ENCODE results near the gene PVALEF.

The PVALEF gene

GRCh38 chr17:81203136-81203535 lies 37.8 kb downstream of the PVALEF start:
- no peak for DNase-seq (ENCODE audit: low read depth in 1 of 2, low spot score in 1 of 2)
- H3K4me3 ChIP-seq (replicated peaks; ENCODE audit: insufficient read depth, low read length), result no peak overlapping the region
- H3K27ac ChIP-seq (replicated peaks), result no peak overlapping the region
- TF ChIP-seq POLR2AphosphoS5 (IDR thresholded peaks at IDR 0.05; ENCODE audit: low read depth) (no peak), SPI1 (IDR thresholded peaks at IDR 0.05; ENCODE audit: borderline replicate concordance, low read depth) (no peak), GABPA (IDR thresholded peaks at IDR 0.05; ENCODE audit: low read depth) (no peak), REST (IDR thresholded peaks at IDR 0.05; ENCODE audit: insufficient replicate concordance, low read depth) (no peak)
- TF ChIP-seq, protein P1, sequence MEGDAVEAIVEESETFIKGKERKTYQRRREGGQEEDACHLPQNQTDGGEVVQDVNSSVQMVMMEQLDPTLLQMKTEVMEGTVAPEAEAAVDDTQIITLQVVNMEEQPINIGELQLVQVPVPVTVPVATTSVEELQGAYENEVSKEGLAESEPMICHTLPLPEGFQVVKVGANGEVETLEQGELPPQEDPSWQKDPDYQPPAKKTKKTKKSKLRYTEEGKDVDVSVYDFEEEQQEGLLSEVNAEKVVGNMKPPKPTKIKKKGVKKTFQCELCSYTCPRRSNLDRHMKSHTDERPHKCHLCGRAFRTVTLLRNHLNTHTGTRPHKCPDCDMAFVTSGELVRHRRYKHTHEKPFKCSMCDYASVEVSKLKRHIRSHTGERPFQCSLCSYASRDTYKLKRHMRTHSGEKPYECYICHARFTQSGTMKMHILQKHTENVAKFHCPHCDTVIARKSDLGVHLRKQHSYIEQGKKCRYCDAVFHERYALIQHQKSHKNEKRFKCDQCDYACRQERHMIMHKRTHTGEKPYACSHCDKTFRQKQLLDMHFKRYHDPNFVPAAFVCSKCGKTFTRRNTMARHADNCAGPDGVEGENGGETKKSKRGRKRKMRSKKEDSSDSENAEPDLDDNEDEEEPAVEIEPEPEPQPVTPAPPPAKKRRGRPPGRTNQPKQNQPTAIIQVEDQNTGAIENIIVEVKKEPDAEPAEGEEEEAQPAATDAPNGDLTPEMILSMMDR (IDR thresholded peaks at IDR 0.05; ENCODE audit: insufficient read depth, low read length), result no peak
- no peaks in the 10 kb centered on the region for H3K27me3 ChIP-seq (ENCODE audit: insufficient read depth, poor library complexity, severe bottlenecking)

GRCh38 chr17:81204578-81204977 lies 39.3 kb downstream of the PVALEF start:
- H3K27ac ChIP-seq (replicated peaks), result no peak overlapping the region
- H3K4me3 ChIP-seq (replicated peaks; ENCODE audit: insufficient read depth, low read length), result no peak overlapping the region
- H3K27me3 ChIP-seq (ENCODE audit: insufficient read depth, poor library complexity, severe bottlenecking), result no peaks in the 10 kb centered on the region
- TF ChIP-seq SPI1 (IDR thresholded peaks at IDR 0.05; ENCODE audit: borderline replicate concordance, low read depth) (no peak), REST (IDR thresholded peaks at IDR 0.05; ENCODE audit: insufficient replicate concordance, low read depth) (no peak), GABPA (IDR thresholded peaks at IDR 0.05; ENCODE audit: low read depth) (no peak), POLR2AphosphoS5 (IDR thresholded peaks at IDR 0.05; ENCODE audit: low read depth) (no peak)
- TF ChIP-seq, protein P1 (IDR thresholded peaks at IDR 0.05; ENCODE audit: insufficient read depth, low read length), result no peak
- DNase-seq (ENCODE audit: low read depth in 1 of 2, low spot score in 1 of 2), result no peak

DNA sequence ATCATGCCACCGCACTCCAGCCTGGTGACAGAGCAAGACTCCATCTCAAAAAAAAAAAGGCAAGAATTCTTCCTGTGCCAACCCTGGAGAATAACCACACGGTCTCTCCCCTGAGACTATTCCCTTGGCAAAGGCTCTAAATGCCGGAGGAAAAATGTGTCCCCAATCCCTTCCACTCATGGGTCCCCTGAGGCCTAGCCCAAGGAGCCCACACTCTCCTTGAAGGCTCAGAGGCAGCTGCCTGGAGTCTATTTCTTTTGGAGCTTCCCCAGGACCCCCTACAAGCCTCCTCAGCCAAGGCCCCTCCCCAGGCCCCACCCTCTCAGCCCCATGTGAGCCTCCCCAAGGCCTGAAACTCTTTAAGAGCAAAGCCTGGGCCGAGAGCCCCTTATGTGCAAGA lies 40.9 kb downstream of the PVALEF start:
- Histone ChIP-seq H3K27ac (replicated peaks) (no peak overlapping the region), H3K27me3 (ENCODE audit: insufficient read depth, poor library complexity, severe bottlenecking) (no peaks in the 10 kb centered on the region), H3K4me3 (replicated peaks; ENCODE audit: insufficient read depth, low read length) (no peak overlapping the region)
- no peak for DNase-seq (ENCODE audit: low read depth in 1 of 2, low spot score in 1 of 2)
- TF ChIP-seq POLR2AphosphoS5 (IDR thresholded peaks at IDR 0.05; ENCODE audit: low read depth), result no peak
- TF ChIP-seq GABPA (IDR thresholded peaks at IDR 0.05; ENCODE audit: low read depth), result no peak
- TF ChIP-seq, protein P1 (IDR thresholded peaks at IDR 0.05; ENCODE audit: insufficient read depth, low read length), result no peak
- no peak for TF ChIP-seq SPI1 (IDR thresholded peaks at IDR 0.05; ENCODE audit: borderline replicate concordance, low read depth)
- no peak for TF ChIP-seq REST (IDR thresholded peaks at IDR 0.05; ENCODE audit: insufficient replicate concordance, low read depth)
